Measurements from ENCODE around the gene CBFB.
"Not testable (repeated sequence)": the region's sequence is repeated elsewhere in the genome, so short reads cannot be mapped to it uniquely, and the experiment has no call there.

The CBFB gene

DNA sequence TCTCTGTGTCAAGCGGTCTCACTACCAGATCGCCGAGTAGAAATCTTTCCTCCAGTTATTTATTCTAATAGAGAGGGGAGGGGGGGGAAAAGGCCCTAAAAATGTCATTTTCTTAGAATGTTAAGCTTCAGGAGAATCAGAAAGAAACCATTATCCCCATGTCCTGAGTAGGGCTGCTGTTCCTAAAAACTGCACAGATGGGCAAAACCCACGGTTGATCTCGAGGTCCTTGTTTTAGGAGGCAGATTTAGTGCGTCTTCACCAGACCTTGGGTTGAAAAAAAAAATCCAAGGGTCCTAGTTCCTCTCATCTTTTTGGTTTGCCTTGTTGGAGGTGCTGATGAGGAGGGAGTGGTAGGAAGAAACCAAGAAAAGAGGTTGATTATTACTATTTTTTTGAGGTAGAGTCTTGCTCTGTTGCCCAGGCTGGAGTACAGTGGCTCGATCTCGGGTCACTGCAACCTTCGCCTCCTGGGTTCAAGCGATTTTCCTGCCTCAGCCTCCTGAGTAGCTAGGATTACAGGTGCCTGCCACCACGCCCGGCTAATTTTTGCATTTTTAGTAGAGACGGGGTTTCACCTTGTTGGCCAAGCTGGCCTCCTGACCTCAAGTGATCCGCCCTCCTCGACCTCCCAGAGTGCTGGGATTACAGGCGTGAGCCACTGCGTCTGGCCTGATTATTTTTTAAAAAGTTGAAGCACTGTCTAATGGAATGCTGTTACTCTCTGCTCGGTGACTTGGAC lies 1.4 kb downstream of the CBFB start:
- peak overlapping the region; percentile 99 for H3K27ac ChIP-seq
- no peak for TF ChIP-seq ZFX (IDR thresholded peaks at IDR 0.05)
- TF ChIP-seq, protein P1, sequence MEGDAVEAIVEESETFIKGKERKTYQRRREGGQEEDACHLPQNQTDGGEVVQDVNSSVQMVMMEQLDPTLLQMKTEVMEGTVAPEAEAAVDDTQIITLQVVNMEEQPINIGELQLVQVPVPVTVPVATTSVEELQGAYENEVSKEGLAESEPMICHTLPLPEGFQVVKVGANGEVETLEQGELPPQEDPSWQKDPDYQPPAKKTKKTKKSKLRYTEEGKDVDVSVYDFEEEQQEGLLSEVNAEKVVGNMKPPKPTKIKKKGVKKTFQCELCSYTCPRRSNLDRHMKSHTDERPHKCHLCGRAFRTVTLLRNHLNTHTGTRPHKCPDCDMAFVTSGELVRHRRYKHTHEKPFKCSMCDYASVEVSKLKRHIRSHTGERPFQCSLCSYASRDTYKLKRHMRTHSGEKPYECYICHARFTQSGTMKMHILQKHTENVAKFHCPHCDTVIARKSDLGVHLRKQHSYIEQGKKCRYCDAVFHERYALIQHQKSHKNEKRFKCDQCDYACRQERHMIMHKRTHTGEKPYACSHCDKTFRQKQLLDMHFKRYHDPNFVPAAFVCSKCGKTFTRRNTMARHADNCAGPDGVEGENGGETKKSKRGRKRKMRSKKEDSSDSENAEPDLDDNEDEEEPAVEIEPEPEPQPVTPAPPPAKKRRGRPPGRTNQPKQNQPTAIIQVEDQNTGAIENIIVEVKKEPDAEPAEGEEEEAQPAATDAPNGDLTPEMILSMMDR (conservative IDR thresholded peaks at IDR 0.05), result no peak

DNA sequence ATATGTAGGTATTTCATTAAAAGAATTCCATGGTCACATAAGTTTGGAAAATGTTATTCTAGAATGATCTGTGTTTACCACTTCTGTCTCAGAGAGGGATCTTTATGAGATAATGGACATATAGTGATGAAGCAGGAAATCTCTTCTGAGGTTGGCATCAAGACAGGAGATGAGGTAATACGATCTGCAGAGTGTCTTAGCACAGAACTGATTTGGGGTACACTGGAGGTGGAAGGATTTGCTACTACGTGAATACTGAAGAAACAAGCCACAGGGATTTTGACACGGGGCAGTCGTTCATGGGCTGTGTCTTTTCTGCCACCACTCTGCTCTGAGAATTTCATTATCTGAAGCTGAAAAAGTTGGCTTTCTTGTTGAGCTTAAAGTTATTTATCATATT lies 5.5 kb downstream of the CBFB start:
- no peak for TF ChIP-seq ZFX (IDR thresholded peaks at IDR 0.05)
- TF ChIP-seq, protein P1 (conservative IDR thresholded peaks at IDR 0.05), result no peak
- H3K27ac ChIP-seq, result no peak overlapping the region

DNA sequence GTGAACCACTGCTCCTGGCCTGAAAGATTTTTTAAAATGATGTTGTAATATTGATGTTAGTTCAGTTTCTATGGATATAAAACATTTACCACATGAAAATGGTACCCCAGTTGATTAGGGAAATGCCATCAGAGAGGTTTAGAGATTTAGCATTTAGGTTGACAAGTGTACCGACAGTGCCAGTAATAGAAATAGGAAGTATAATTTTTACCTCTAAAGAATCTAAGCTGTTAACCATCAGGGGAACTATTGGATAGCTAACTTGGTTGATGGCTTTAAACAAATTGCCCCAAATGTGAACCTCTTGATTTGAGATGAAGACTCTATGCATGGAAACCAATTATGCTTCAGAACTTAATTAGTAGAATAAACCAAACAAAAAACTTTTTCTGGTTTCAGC lies 6.4 kb downstream of the CBFB start:
- TF ChIP-seq, protein P1 (conservative IDR thresholded peaks at IDR 0.05), result no peak
- no peak for TF ChIP-seq ZFX (IDR thresholded peaks at IDR 0.05)
- no peak overlapping the region for H3K27ac ChIP-seq

GRCh38 chr16:67036323-67036741 lies 7.4 kb downstream of the CBFB start:
- no peak overlapping the region for H3K27ac ChIP-seq
- no peak for TF ChIP-seq ZFX (IDR thresholded peaks at IDR 0.05)
- TF ChIP-seq, protein P1 (conservative IDR thresholded peaks at IDR 0.05), result no peak

DNA sequence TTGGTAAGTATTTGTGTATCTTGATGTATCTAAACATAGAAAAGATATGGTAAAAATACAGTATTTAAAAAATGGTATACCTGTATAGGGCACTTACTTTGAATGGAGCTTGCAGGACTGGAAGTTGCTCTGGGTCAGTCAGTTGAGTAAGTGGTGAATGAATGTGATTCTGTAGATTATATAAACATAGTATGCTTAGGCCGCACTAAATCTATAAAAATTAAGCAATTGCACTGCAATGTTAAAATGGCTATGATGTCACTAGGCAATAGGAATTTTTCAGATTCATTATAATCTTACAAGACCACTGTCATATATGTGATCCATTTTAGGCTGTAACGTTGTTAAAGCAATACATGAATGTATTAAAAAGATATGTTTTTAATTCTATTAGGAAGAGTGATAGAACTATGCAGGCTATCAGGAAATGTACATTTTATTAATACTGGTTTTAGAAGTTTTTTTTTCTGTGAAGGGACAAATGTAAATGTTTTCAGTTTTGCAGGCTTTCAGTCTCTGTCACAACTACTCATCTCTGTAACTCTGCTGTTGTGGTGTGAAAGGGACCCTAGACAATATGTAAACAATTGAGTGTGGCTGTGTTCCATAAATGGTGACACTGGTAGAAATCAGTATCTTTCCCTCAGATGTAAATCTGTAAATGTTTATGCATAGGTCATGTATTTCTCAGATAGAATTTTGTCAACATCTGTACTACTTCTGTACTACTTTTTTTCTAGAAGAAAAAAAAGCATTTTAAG lies 10.5 kb downstream of the CBFB start:
- no peak for TF ChIP-seq ZFX (IDR thresholded peaks at IDR 0.05)
- TF ChIP-seq, protein P1 (conservative IDR thresholded peaks at IDR 0.05), result no peak
- no peak overlapping the region for H3K27ac ChIP-seq

DNA sequence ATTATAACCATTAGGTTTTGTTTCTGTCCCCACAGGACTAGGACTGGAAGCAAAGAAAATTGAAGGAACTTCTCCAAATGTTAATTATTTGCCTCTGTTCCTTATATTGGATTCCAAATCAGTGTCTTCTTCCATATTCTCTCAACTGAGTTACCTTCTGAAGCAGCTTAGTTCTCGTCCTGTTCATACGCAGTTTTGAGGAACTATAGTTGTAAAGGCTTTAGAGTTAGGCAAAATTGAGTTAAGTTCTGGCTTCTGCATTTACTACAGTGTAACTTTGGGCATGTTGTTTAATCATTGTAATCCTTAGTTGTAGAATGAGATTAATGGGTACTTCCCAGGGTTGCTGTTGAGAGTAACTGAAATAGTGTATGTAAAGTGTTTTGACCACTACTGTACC lies 11.2 kb downstream of the CBFB start:
- no peak overlapping the region for H3K27ac ChIP-seq
- TF ChIP-seq, protein P1 (conservative IDR thresholded peaks at IDR 0.05), result no peak
- no peak for TF ChIP-seq ZFX (IDR thresholded peaks at IDR 0.05)

- TF ChIP-seq ZFX (IDR thresholded peaks at IDR 0.05), result no peak
- TF ChIP-seq, protein P1 (conservative IDR thresholded peaks at IDR 0.05), result no peak
- no peak overlapping the region for H3K27ac ChIP-seq
Observed at GRCh38 chr16:67040906-67041305, 12.0 kb downstream of the CBFB start.

- H3K27ac ChIP-seq, result not testable (repeated sequence)
Observed at GRCh38 chr16:67041520-67041919, 12.6 kb downstream of the CBFB start.

Data from C4-2B (cell line).